ENCODE measurements around the gene CAPS. TPM values are rescaled to one million over a fixed set of nuclear protein-coding genes. Genes with fewer than 3 reads are reported as not detected.

CAPS gene
- total RNA-seq, 4 donors from 2014 or later, result 9.0 to 48.8 (median 26.3) TPM

DNA sequence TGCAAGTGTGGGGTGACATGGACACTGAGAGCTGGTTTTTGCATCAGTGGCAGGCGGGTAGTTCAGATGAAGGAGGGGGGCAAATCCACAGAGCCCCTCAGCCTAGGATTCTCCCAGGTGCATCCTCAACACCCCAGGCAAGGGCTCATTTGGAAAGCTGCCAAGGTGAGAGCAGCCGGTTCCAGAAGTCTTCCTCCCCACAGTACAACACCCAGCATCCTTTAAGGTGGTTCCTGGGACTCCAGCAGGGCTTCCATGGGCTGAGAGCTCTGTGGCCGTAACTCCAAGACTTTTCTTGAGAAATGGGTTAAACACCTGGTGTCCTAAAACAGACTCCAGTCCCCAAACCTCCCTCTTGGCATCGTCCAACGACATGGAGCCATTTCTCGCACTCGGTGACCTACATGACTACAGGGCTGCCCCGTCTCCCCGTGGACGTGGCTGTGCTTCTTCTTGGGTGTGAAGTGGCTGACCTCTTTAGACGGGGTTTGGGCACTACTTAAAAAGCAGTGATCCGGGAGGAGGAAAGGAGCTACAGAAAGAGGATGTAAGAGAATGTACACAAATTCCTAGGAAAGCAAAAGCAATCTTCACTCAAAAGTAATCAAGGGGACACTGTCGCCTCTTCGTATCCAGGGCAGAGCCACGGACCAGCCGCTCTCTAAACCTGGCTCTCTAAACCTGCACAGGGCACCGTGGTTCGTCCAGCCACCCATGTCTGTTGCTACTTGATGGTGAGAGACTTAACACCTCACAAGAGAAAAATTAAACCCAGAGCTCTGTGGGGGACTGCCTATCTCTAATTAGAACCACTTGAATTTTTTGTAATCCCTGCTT is 38.4 kb downstream of the CAPS start:
- no peaks in the 10 kb centered on the region for H3K36me3 ChIP-seq
- TF ChIP-seq, protein P1, sequence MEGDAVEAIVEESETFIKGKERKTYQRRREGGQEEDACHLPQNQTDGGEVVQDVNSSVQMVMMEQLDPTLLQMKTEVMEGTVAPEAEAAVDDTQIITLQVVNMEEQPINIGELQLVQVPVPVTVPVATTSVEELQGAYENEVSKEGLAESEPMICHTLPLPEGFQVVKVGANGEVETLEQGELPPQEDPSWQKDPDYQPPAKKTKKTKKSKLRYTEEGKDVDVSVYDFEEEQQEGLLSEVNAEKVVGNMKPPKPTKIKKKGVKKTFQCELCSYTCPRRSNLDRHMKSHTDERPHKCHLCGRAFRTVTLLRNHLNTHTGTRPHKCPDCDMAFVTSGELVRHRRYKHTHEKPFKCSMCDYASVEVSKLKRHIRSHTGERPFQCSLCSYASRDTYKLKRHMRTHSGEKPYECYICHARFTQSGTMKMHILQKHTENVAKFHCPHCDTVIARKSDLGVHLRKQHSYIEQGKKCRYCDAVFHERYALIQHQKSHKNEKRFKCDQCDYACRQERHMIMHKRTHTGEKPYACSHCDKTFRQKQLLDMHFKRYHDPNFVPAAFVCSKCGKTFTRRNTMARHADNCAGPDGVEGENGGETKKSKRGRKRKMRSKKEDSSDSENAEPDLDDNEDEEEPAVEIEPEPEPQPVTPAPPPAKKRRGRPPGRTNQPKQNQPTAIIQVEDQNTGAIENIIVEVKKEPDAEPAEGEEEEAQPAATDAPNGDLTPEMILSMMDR (IDR thresholded peaks at IDR 0.05), result no peak
- no peak for TF ChIP-seq POLR2A (IDR thresholded peaks at IDR 0.05)

DNA sequence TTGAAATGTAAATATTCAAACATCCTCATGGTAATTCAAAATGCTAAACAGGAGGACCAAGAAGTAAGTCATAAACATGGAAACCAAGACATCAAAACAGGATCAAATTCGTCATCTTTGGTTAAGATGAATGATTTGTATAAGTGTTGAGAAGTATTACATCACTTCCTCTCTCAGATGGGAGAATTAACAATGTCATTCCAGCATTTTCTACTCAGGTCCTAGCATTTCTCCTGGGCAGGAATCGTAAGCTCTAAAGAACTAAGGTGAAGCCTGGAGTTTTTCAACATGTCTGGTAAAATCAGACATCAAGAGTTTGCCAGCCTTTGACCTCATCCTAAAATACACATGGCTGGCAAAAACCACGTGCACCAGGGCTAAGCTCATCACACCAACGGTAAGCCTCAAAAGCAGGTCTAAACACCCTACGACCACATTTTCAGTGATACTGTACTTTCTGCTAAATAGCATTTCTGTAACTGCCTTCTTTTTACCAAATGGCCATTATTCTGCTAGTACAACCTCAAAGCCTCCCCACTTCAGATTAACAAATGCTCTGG is 39.1 kb downstream of the CAPS start:
- no peak for DNase-seq
- H3K27ac ChIP-seq, result peak overlapping the region; percentile 67 to 93 (median 85)
- H3K27me3 ChIP-seq, result no peaks in the 10 kb centered on the region
- peaks cover 78 to 82% of the 10 kb centered on the region in 2 donors for H3K4me1 ChIP-seq
- H3K9me3 ChIP-seq, result no peaks in the 10 kb centered on the region
- intact Hi-C loops (cut with DNase I), result no loop called here
- TF ChIP-seq, protein P1 (IDR thresholded peaks at IDR 0.05), result no peak
- no peak for TF ChIP-seq POLR2A (IDR thresholded peaks at IDR 0.05)
- no peaks in the 10 kb centered on the region for H3K36me3 ChIP-seq
- WGBS, 2 donors, result 69 to 79% methylated on average over 5 of the region's 5 CpGs
- no peak overlapping the region for H3K4me3 ChIP-seq (replicated peaks in 1 of 3)

More for the DNA sequence above, 38.4 kb downstream of the CAPS start:
- H3K9me3 ChIP-seq, result no peaks in the 10 kb centered on the region
- DNase-seq, result no peak
- H3K27me3 ChIP-seq, result no peaks in the 10 kb centered on the region
- H3K4me3 ChIP-seq (replicated peaks in 1 of 3), result no peak overlapping the region
- peak overlapping the region; percentile 67 to 93 (median 85) for H3K27ac ChIP-seq
- H3K4me1 ChIP-seq, result peaks cover 85 to 87% of the 10 kb centered on the region in 2 donors
- intact Hi-C loops (cut with DNase I), result no loop called here
- WGBS, 2 donors, result 49 to 51% methylated on average over 16 to 17 of the region's 18 CpGs

DNA sequence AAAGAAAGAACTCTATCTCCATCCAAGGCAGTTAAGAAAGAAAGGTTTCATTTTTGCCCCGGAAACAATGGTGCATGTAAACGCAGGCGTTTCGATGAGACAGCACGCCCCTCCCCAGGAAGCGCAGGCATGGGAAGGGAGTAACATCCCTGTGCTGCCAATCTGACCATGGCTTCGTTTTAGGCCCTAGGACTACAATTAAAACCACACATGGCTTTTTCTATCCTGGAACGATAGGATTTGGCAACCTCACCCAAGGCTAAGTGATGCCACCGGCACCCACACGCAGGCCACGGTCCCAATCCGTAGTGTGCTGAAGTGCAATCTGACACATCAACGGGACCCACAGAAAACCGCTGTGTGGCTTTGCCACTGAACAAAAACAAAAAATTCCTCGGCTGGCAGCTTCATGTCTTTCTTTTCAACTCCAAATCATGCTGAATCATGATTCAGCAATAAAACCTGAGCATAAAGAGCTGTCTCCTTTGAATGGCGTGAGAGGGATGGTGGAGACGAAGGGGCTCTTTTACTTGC is 39.7 kb downstream of the CAPS start:
- peaks cover 72 to 76% of the 10 kb centered on the region in 2 donors for H3K4me1 ChIP-seq
- peak; percentile 41 to 60 for DNase-seq
- H3K27ac ChIP-seq, result peak overlapping the region; percentile 67 to 93 (median 85)
- TF ChIP-seq, protein P1 (IDR thresholded peaks at IDR 0.05), result no peak
- no peak for TF ChIP-seq POLR2A (IDR thresholded peaks at IDR 0.05)
- no peaks in the 10 kb centered on the region for H3K36me3 ChIP-seq
- WGBS, 2 donors, result 59 to 60% methylated on average over 17 of the region's 17 CpGs
- H3K9me3 ChIP-seq, result no peaks in the 10 kb centered on the region
- H3K27me3 ChIP-seq, result no peaks in the 10 kb centered on the region
- intact Hi-C loops (cut with DNase I), result no loop called here
- H3K4me3 ChIP-seq (replicated peaks in 1 of 3), result no peak overlapping the region

DNA sequence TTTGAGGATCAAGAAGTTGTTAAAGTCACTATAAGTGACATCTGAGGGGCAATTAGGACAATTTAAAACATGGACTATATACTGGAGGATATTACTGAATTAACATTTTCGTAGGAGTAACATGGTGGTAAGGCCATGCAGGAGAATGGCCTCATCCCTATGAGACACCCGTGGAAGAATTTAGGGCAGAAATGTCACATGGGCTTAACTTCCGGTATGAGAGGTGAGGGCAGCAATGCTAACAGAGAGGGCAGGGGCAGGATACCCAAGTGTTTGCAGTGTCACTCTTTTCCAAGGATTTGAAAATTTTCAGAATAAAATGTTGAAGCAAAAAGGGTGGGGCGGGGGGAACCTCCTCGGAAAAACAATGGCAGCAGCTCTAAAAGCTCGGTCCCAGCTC is 40.2 kb downstream of the CAPS start:
- peaks cover 67 to 70% of the 10 kb centered on the region in 2 donors for H3K4me1 ChIP-seq
- no peaks in the 10 kb centered on the region for H3K36me3 ChIP-seq
- 30 to 41% methylated on average over 6 of the region's 6 CpGs for WGBS, 2 donors
- H3K4me3 ChIP-seq (replicated peaks in 1 of 3), result no peak overlapping the region
- no peaks in the 10 kb centered on the region for H3K9me3 ChIP-seq
- no peak for DNase-seq
- peak overlapping the region; percentile 67 to 93 (median 85) for H3K27ac ChIP-seq
- TF ChIP-seq, protein P1 (IDR thresholded peaks at IDR 0.05), result no peak
- no peak for TF ChIP-seq POLR2A (IDR thresholded peaks at IDR 0.05)
- no peaks in the 10 kb centered on the region for H3K27me3 ChIP-seq
- intact Hi-C loops (cut with DNase I), result no loop called here

DNA sequence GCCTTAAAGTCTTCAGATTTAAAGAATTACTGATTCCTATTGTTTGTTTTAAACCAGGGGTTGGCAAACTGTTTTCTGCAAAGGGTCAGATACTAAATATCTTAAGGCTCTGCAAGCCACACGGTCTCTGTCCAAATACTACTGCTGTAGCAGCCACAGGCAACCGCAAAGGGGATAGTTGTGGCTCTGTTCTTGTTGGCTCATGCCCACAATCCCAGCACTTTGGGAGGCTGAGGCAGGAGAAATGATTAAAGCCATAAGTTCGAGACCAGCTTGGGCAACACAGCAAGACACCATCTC is 41.5 kb downstream of the CAPS start:
- 72 to 73% methylated on average over 3 of the region's 3 CpGs for WGBS, 2 donors

More for the DNA sequence above, 41.5 kb downstream of the CAPS start:
- H3K27ac ChIP-seq, result peak overlapping the region; percentile 67 to 93 (median 85)
- no peak for DNase-seq
- H3K9me3 ChIP-seq, result no peaks in the 10 kb centered on the region
- H3K36me3 ChIP-seq, result no peaks in the 10 kb centered on the region
- TF ChIP-seq POLR2A (IDR thresholded peaks at IDR 0.05), result no peak
- TF ChIP-seq, protein P1 (IDR thresholded peaks at IDR 0.05), result no peak
- H3K4me3 ChIP-seq (replicated peaks in 1 of 3), result no peak overlapping the region
- H3K4me1 ChIP-seq, result peaks cover 67 to 71% of the 10 kb centered on the region in 2 donors
- H3K27me3 ChIP-seq, result no peaks in the 10 kb centered on the region
- intact Hi-C loops (cut with DNase I), result no loop called here

Data from thyroid gland (tissue), 4 donors.